Activated CD4-positive, alpha-beta T cell treated with anti-CD3 and anti-CD28 coated beads, Interleukin-2, Interleukin-6, amounts not matched to agents 100 ng/mL and 50 ng/mL, durations not matched to agents 16 hours and 8 hours (primary cell): ENCODE data around the gene ELF2.
"Not testable (repeated sequence)": the region's sequence is repeated elsewhere in the genome, so short reads cannot be mapped to it uniquely, and the experiment has no call there.

Experiments used
- DNase-seq: peaks from one replicate; pipeline ENCODE4 v3.0.0-alpha.2; 2020

ELF2 gene

DNA sequence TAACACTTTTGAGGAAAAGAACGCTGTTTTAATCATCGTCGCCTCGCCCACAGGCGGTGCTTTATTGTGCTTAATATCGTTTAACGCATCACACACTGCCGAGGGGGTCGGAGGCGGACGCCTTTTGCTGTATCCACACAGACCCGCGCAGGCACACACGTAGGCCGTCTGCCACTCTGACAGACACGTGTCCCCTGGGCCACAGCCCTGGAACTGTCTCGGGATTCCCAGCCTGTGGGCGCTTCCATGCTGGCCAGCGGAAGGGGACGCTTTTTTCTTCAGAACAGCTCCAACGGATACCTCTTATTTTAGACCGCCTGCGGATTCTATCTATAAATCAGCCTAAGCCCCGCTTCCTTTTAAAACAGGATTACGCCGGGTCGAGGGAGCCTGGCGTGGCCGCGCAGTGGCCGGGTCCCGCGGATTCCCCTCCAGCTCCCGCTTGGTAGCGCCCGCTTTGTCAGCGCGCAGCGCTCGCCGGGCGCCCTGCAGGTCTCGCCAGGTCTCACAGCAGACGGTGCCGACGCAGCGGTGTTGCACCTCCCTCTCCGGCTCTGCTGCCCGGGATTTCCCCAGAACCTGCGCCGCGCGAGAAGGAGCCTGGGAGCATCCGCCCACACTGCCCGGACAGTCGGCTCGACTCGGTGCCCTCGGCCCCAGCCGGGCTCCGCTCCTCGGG, 161.6 kb downstream of the ELF2 start, which contains the start of gene NOCT:
Gene NOCT (plus strand): TSS at position 513 of the 679 bp plus-strand sequence. CDS start 201 bp downstream, outside the sequence.
- DNase-seq, result peak; percentile 96

DNA sequence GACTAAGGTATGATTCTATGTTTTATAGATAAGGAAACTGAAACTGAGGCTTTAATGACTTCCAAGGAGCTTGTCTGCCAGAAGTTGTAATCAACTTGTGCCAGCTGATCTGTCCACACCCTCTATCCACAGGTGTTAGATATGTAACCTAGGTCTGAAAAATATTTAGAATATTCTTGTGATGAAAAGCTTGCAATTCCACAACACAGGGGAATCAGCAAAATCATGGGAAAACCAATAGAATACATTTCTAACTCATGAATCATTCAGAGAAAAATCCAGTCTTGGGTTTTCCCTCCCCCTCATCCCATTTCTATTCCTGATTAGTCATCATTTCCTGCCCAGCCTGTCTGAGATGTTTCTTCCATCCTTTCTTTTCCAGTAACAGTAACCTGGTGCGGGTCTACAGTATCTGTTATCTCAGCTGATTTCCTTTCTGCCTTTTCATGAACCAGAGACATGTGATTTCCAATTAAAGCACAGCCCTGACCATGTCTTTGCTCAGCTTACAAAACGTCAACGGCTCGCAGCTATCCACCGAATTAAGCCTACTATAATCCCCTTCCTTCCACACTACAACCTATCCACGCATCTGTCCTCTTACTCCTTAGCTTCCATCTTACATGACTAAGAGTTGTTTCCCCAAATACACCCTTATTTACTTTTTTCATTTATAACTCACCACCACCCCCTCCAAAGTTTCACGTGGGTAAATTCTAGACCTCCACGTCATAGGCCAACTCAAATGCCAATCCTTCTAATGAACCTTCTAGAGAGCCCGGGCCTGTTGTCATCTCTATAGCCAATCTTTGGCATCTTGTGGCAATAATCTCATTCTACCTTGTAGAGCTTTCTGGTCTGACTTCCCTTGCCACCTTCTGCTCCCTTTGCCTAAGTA, 162.4 kb downstream of the ELF2 start:
- peak; percentile 52 for DNase-seq

DNA sequence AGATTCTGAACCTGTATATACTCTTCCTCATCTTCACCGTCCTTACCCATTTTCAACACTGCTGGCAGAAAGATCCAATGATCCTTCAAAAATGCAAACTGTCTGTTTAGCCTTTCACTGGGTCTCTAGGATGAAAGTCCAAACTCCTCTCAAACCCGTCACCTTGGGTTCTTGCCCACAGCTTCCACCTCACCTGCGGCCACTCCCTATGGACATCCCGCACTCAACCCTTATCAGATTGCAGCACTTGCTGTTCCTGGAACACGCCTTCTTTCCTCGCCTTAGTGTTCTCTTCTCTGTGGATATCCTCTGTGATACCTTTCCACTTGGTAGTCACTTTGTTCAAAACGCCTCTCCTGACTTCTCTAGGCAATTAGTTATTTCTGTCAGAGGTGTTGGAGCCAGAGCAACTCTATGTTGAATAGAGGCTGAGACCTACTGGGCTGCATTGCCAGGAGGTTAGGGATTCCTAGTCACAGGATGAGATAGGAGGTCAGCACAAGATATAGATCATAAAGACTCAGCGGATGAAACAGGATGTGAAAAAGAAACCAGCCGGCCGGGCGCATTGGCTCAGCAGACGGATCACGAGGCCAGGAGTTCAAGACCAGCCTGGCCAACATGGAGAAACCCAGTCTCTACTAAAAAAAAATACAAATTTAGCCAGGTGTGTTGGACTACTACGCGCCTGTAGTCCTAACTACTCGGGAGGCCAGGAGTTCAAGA, 165.6 kb downstream of the ELF2 start:
- DNase-seq, result no peak

DNA sequence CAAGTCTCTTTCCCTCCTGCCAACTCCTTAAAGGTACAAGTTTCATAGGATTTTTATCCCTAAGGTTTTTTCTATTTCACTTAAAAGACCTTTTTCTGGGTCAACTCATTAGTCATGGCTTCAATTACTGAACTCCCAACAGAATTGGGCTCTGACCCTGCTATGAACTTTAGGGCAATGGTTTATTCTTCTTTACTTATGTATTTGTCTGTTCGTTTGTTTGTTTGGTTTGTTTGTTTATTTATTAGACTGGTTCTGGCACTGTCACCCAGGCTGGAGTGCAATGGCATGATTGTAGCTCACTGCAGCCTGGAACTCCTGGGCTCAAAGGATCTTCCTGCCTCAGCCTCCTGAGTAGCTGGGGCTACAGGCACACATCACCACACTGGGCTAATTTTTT, 167.3 kb downstream of the ELF2 start:
- DNase-seq, result no peak

DNA sequence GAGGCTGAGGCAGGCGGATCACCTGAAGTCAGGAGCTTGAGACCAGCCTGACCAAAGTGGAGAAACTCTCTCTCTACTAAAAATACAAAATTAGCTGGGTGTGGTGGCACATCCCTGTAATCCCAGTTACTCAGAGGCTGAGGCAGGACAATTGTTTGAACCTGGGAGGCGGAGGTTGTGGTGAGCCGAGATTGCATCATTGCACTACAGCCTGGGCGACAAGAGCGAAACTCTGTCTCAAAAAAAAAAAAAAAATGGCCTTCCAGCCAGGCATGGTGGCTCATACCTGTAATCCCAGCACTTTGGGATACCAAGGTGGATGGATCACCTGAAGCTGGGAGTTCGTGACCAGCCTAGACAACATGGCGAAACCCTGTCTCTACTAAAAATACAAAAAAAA, 168.7 kb downstream of the ELF2 start:
- not testable (repeated sequence) for DNase-seq

DNA sequence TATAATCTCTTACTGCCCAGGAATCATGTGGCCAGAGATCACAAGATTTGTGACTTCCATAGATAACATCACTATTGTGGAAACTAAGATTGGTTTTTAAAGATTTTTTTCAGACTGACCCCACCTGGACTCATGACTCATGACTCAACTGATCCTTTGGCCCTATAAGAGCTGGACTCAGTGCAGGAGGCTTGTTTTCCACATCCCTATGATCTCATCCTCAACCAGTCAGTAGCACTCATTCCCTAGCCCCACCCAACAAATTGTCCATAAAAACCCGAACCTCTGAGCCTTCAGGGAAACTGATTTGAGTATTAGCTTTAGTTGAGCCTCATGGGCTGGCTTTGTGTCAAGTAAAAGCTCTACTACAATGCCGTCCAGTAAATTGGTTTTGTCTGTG, 169.4 kb downstream of the ELF2 start:
- DNase-seq, result no peak
